Ishikawa (cell line): ENCODE results near the gene STAG1.

Source experiments
- FOXM1 ChIP-seq: IDR thresholded peaks from 2 replicates; pipeline ENCODE4 v1.6.1; 2012; ENCODE audit warnings: low read depth, borderline replicate concordance
- TF ChIP-seq, protein P1 (sequence below): IDR thresholded peaks from 2 replicates; pipeline ENCODE4 v1.6.1; 2012; ENCODE audit warnings: low read depth, mild to moderate bottlenecking

GRCh38 chr3:136476280-136476679 lies 275.9 kb downstream of the STAG1 start:
- no peak for TF ChIP-seq FOXM1
- TF ChIP-seq, protein P1, sequence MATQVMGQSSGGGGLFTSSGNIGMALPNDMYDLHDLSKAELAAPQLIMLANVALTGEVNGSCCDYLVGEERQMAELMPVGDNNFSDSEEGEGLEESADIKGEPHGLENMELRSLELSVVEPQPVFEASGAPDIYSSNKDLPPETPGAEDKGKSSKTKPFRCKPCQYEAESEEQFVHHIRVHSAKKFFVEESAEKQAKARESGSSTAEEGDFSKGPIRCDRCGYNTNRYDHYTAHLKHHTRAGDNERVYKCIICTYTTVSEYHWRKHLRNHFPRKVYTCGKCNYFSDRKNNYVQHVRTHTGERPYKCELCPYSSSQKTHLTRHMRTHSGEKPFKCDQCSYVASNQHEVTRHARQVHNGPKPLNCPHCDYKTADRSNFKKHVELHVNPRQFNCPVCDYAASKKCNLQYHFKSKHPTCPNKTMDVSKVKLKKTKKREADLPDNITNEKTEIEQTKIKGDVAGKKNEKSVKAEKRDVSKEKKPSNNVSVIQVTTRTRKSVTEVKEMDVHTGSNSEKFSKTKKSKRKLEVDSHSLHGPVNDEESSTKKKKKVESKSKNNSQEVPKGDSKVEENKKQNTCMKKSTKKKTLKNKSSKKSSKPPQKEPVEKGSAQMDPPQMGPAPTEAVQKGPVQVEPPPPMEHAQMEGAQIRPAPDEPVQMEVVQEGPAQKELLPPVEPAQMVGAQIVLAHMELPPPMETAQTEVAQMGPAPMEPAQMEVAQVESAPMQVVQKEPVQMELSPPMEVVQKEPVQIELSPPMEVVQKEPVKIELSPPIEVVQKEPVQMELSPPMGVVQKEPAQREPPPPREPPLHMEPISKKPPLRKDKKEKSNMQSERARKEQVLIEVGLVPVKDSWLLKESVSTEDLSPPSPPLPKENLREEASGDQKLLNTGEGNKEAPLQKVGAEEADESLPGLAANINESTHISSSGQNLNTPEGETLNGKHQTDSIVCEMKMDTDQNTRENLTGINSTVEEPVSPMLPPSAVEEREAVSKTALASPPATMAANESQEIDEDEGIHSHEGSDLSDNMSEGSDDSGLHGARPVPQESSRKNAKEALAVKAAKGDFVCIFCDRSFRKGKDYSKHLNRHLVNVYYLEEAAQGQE, result no peak
